GM15510 (cell line): ENCODE data around the gene IL20.

Experiments used
- POLR2A ChIP-seq: IDR thresholded peaks from 3 replicates; pipeline ENCODE4 v1.6.1; 2011; ENCODE audit warnings: borderline replicate concordance; ENCODE audit not compliant: insufficient read length; ENCODE audit errors: extremely low read depth

Gene IL20

GRCh38 chr1:206916000-206916709 is 50.7 kb downstream of the IL20 start:
- TF ChIP-seq POLR2A: no peak

GRCh38 chr1:206918076-206918475 is 52.7 kb downstream of the IL20 start:
- no peak for TF ChIP-seq POLR2A
